ENCODE measurements around the gene RASAL2.
"Not testable (repeated sequence)": the region's sequence is repeated elsewhere in the genome, so short reads cannot be mapped to it uniquely, and the experiment has no call there.

GRCh38 chr1:178503316-178503715, 409.4 kb downstream of the RASAL2 start:
- not testable (repeated sequence) for TF ChIP-seq POLR2A, CTCF, POLR2AphosphoS5, EP300 (IDR thresholded peaks at IDR 0.05)

Data from suprapubic skin (tissue), 4 donors.